NT2/D1 (cell line): ENCODE measurements around the gene OR8G1.

Source experiments
- SUZ12 ChIP-seq: IDR thresholded peaks from 2 replicates; pipeline ENCODE4 v1.6.1; 2011; ENCODE audit not compliant: insufficient read length, insufficient read depth; ENCODE audit errors: extremely low read depth
- YY1 ChIP-seq: IDR thresholded peaks from 2 replicates; pipeline ENCODE4 v1.6.1; 2011; ENCODE audit not compliant: insufficient read length, insufficient read depth
- ZNF274 ChIP-seq: IDR thresholded peaks from 2 replicates; pipeline ENCODE4 v1.6.1; 2011; ENCODE audit warnings: mild to moderate bottlenecking, low read depth, low read length

DNA sequence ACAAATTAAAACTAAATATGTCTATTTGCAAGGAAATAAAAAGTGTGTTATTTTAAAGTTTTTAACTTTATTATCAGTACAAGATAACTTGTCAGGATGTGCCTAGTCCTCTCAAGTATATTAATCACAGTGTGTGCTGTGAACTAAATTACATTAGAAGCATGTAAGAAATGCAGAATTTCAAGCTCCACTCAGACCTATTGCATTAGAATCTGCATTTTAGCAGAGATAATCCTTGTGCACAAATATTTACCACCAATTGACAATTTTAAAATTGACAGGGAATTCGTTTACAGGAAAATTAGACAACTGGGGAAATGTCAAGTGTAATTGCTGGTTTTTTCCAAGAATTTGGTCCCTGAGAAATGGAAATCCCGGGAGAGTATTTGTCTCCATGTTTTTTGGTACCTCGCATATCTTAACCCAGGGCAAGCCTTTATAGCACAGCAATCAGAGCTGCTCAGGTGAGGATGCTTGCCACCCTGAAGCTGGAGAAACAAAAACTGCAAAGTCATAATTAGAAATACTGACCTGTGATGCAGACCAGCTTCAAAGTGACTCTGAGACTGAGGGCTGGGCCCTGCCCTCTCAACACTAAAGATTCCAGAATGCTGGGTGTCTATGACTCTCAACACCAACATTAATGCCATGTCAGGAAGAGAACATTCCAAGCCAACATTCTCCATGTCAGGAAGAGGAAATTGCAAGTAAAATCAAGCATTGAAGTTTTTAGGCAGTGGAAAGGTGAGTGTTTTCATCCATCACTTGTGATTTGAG lies at the start of gene OR8G1:
- TF ChIP-seq SUZ12 (no peak), YY1 (no peak), ZNF274 (no peak)
